Motor neuron (in vitro differentiated cells): ENCODE measurements around the gene KDM5B. TPM values are rescaled to one million over a fixed set of nuclear protein-coding genes. Genes with fewer than 3 reads are reported as not detected.
"Not testable (repeated sequence)": the region's sequence is repeated elsewhere in the genome, so short reads cannot be mapped to it uniquely, and the experiment has no call there.

Experiments
- ATAC-seq, 8 experiments: fragments of 200-7000 bp; cut with Tn5 transposase; replicated peaks in 6 of 8; 2 replicates each; pipeline ENCODE4 v1.8.0; 2021; ENCODE audit warnings: mild to moderate bottlenecking in 8 of 8, moderate library complexity in 8 of 8
- H3K27ac ChIP-seq, 2 donors: fragments of 250-450 bp; sonication (Bioruptor Pico); 2 replicates each; pipeline ENCODE4 v1.9.0; 2021; ENCODE audit warnings: antibody characterized with exemption in 2 of 2, mild to moderate bottlenecking in 2 of 2, moderate library complexity in 1 of 2
- H3K4me1 ChIP-seq, 2 donors: fragments of 250-450 bp; sonication (Bioruptor Pico); replicated peaks in 1 of 2; 2 replicates each; pipeline ENCODE4 v1.6.1; 2021; ENCODE audit warnings: antibody characterized with exemption in 2 of 2, mild to moderate bottlenecking in 2 of 2, moderate library complexity in 1 of 2
- H3K4me3 ChIP-seq, 5 donors: fragments of 250-450 bp; sonication (Bioruptor Pico); 2 replicates each; pipeline ENCODE4 v1.9.0; 2021; ENCODE audit warnings: antibody characterized with exemption in 5 of 5, mild to moderate bottlenecking in 5 of 5, moderate library complexity in 4 of 5
- WGBS, 10 experiments: fragments of 450-650 bp; shearing (Covaris generic); methylation state at CpG; one replicate each; pipeline ENCODE4 v1.0.0; 2022; 5-methylcytosine and 5-hydroxymethylcytosine counted together
- in situ Hi-C, 9 experiments: fragments of 400-800 bp; cut with MboI; loops; one replicate each; pipeline ENCODE4 v1.15.0; 2021; ENCODE audit warnings: low sequenced_read_pairs in 9 of 9, low pct_unique_long_range_greater_than_20kb in 2 of 9; ENCODE audit not compliant: unreplicated experiment in 9 of 9
- total RNA-seq, 8 experiments: library from RNA; unstranded; fragments of 300-600 nt; gene quantifications; 2 replicates each; pipeline versions ENCODE4 v1.2.3 to v1.2.4, GENCODE V29; 2022

KDM5B gene
- total RNA-seq, 8 experiments from 2014 or later, result 49.0 to 191 (median 166) TPM

DNA sequence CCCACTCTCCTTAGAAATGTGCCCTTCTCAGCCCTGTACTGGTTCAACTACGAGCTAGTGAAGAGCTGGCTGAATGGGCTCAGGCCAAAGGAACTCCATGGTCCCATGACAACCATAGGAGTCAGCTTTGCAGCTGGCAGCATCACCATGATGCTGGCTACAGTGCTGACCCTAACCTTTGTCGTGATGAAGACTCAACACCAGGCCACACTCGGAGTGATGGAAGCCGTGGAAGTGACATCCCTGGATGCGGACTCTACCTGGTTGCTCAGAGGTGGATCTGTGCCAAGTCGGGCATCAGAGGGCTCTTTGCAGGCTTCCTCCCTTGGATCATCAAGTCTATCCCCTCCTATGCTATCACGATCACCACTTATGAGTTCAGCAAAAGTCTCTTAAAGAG, 11.6 kb downstream of the KDM5B start:
- Histone ChIP-seq H3K27ac (no peak overlapping the region), H3K4me3 (no peak overlapping the region), H3K4me1 (peaks cover 0 to 11% of the 10 kb centered on the region in 2 donors)
- ATAC-seq, result peak in 5 of 8 experiments; percentile 26 to 35 (median 32)
- in situ Hi-C loops, result no loop called here
- WGBS, 10 experiments, result 78 to 100% (median 92%) methylated on average over 1 to 6 of the region's 7 CpGs; no CpG with 5 or more reads in 3 of the 10 experiments

DNA sequence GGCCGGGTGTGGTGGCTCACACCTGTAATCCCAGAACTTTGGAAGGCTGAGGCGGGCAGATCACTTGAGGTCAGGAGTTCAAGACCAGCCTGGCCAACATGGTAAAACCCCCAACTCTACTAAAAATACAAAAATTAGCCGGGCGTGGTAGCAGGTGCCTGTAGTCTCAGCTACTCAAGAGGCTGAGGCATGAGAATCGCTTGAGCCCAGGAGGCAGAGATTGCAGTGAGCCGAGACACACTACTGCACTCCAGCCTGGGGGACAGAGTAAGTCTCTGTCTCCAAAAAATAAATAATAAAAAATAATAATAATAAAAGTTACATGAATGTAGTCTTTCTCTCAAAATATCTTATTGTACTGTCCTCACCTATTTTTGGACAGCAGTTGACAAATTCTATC, 13.3 kb downstream of the KDM5B start:
- H3K4me1 ChIP-seq, H3K4me3 ChIP-seq, in situ Hi-C loops, ATAC-seq, H3K27ac ChIP-seq: not testable (repeated sequence)
- 75 to 100% (median 98%) methylated on average over 1 to 6 of the region's 6 CpGs; no CpG with 5 or more reads in 2 of the 10 experiments for WGBS, 10 experiments

DNA sequence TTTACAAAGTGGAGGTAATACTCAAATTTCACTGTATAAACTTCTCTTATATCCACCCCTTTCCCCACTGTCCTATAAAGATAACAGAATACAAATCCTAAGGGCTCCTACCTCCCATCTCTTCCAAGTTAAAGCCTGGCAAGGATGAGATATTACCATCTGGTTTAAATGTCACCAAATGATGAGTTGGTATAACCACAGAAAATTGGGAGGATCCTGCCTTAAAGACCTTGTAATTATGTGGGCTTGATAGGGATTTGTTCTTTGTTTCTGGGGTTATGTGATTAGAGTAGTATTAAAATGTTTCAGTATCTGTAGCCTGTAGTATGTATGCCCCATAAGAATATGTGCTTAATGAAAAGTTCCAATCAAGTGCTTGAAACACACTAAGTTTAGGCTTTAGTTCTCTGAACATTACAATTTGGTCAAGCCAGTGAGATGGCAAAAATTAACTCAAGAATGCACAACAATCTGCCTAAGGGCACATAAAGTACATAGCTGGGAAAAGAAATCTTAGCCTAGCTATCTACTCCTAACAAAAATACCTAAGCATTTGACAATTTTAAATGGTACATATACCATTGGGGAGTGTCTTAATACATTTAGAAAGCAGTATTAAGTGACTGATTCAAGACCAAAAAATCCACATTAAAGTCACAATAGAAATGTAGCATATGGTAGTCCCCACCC, 14.0 kb downstream of the KDM5B start:
- Histone ChIP-seq H3K27ac (no peak overlapping the region), H3K4me3 (no peak overlapping the region), H3K4me1 (peaks cover 0 to 5% of the 10 kb centered on the region in 2 donors)
- ATAC-seq, result peak in 1 of 8 experiments; percentile 18
- in situ Hi-C loops, result no loop called here

- no peak for ATAC-seq
- Histone ChIP-seq H3K4me3 (no peak overlapping the region), H3K4me1 (no peaks in the 10 kb centered on the region), H3K27ac (no peak overlapping the region)
- in situ Hi-C loops, result no loop called here
- WGBS, 10 experiments, result 73 to 100% (median 95%) methylated on average over 1 to 4 of the region's 4 CpGs
Measured at GRCh38 chr1:202791077-202791747, 17.0 kb downstream of the KDM5B start.

- Histone ChIP-seq H3K4me1 (no peaks in the 10 kb centered on the region), H3K4me3 (no peak overlapping the region), H3K27ac (no peak overlapping the region)
- no peak for ATAC-seq
- 40 to 92% (median 78%) methylated on average over 1 to 3 of the region's 3 CpGs; no CpG with 5 or more reads in 4 of the 10 experiments for WGBS, 10 experiments
- in situ Hi-C loops, result no loop called here
Measured at GRCh38 chr1:202788800-202789199, 19.4 kb downstream of the KDM5B start.

- in situ Hi-C loops, result no loop called here
- Histone ChIP-seq H3K4me3 (no peak overlapping the region), H3K27ac (no peak overlapping the region), H3K4me1 (no peaks in the 10 kb centered on the region)
- WGBS, 10 experiments, result 68 to 100% (median 87%) methylated on average over 1 to 4 of the region's 4 CpGs
- ATAC-seq, result no peak
Measured at GRCh38 chr1:202786804-202787203, 21.4 kb downstream of the KDM5B start.

DNA sequence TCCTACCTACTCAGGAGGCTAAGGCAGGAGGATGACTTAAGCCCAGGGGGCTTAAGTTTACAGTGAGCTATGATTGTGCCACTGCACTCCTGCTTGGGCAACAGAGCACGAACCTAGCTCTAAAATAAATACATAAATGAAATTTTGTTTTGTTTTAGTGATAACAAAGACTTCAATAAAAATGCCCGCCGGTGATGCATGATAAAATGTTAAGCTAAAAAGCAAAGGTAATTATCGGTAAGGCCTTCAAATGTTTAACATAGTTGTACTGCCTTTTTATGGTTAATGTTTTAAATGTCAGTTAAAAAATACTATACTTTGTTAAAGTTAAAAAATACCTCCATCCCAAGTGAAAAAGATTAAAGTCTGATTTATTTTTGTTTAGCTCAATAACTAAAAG, 27.0 kb downstream of the KDM5B start:
- H3K4me3 ChIP-seq, result no peak overlapping the region
- no peak for ATAC-seq
- H3K4me1 ChIP-seq, result peaks cover 0 to 3% of the 10 kb centered on the region in 2 donors
- WGBS, 10 experiments, result 80 to 100% (median 93%) methylated on average over 1 to 4 of the region's 4 CpGs; no CpG with 5 or more reads in 1 of the 10 experiments
- in situ Hi-C loops, result no loop called here
- H3K27ac ChIP-seq, result no peak overlapping the region

GRCh38 chr1:202770135-202770534, 38.1 kb downstream of the KDM5B start:
- H3K4me3 ChIP-seq, result no peak overlapping the region
- no peaks in the 10 kb centered on the region for H3K4me1 ChIP-seq
- ATAC-seq, result no peak
- in situ Hi-C loops, result loop anchor here in 1 of 9 experiments (25.0 kb wide), 1 partner anchor 217 kb away; no protein-coding TSS in a partner anchor
- no peak overlapping the region for H3K27ac ChIP-seq
- WGBS, 10 experiments, result 60 to 100% (median 95%) methylated on average over 1 to 2 of the region's 2 CpGs; no CpG with 5 or more reads in 1 of the 10 experiments

DNA sequence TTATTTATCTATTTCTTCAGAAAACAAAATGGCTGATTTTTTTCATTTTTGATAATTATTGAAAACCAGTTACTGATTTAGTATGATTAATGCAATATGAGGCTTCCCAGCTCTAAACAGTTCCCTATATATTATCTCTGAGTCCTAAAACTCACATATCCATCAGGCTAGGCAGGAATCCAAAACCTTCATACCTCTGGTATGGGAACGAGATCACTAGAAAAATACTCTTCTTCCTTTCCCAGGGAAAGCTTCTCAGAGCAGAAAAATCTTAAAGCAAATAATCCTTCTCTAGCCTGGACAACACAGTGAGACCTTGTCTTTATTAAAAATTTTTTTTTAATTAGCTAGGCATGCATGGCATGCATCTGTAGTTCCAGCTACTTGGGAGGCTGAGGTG, 42.5 kb downstream of the KDM5B start:
- in situ Hi-C loops, result loop anchor here in 1 of 9 experiments (25.0 kb wide), 1 partner anchor 222 kb away; no protein-coding TSS in a partner anchor
- H3K4me3 ChIP-seq, result no peak overlapping the region
- H3K27ac ChIP-seq, result no peak overlapping the region
- ATAC-seq, result no peak
- no peaks in the 10 kb centered on the region for H3K4me1 ChIP-seq
- WGBS, 10 experiments, result 40 to 100% (median 85%) methylated on average over 1 of the region's 1 CpG; no CpG with 5 or more reads in 4 of the 10 experiments

DNA sequence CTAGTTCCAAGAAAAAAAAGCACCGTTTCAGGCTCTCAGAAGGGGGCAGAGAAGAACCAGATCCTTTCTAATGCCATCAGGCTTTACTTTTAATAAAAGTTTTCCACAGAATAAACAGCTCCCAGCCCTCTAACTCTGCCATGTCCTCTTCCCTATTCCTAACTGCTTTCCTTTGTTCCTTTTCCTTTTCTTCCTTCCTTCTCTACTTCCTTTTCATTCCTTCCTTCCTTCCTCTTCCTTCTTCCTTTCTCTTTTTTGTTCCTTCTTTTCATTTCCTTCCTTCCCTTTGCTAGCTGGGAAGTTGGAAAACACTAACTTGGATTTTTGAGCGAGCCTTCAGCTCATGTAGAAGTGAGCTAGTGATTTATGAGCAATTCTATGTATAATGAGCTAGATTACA, 46.2 kb downstream of the KDM5B start:
- Histone ChIP-seq H3K27ac (no peak overlapping the region), H3K4me3 (no peak overlapping the region), H3K4me1 (no peaks in the 10 kb centered on the region)
- no peak for ATAC-seq
- in situ Hi-C loops, result loop anchor here in 1 of 9 experiments (25.0 kb wide), 1 partner anchor 225 kb away; no protein-coding TSS in a partner anchor
- WGBS, 10 experiments, result 29 to 88% (median 82%) methylated on average over 2 of the region's 2 CpGs; no CpG with 5 or more reads in 1 of the 10 experiments

DNA sequence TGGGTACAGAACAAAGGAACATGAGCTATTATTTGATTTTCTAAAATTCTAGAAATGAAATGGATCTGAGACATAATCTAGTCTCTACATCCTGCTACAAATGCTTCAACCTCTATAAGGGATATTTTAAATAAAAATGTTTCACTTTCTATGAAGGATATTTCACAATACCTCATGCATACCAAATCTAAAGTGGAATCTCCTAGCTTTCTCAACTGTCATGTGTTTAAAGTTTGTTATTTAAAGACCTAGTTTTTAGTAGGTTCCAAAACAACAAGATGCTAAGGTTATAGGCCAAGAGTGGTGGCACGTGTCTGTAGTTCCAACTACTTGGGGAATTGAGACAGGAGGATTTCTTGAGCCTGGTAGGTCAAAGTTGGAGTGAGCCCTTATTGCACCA, 47.6 kb downstream of the KDM5B start:
- no peak overlapping the region for H3K27ac ChIP-seq
- WGBS, 10 experiments, result 63 to 100% (median 89%) methylated on average over 1 of the region's 1 CpG; no CpG with 5 or more reads in 4 of the 10 experiments
- in situ Hi-C loops, result loop anchor here in 1 of 9 experiments (25.0 kb wide), 1 partner anchor 227 kb away; no protein-coding TSS in a partner anchor
- H3K4me3 ChIP-seq, result no peak overlapping the region
- no peaks in the 10 kb centered on the region for H3K4me1 ChIP-seq
- no peak for ATAC-seq

DNA sequence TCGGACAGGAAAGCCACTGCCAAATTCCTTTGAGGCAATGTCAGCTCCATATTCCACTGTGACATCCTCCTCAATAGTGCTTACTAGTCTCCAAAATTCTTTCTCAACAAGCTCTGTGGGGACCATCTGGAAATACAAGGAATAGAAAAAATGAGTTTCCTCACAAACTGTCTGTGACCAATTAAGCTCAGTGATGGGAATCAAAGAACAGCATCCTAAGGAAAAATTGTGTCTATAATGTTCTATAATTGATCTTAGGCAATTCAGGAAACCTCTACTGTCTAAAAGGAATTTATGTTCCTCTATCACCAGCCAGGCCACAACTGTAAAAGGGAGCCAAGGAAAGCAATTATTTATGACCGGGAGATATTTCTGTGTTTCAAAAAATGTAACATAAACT, 51.8 kb downstream of the KDM5B start:
- Histone ChIP-seq H3K27ac (no peak overlapping the region), H3K4me3 (no peak overlapping the region), H3K4me1 (no peaks in the 10 kb centered on the region)
- in situ Hi-C loops, result loop anchor here in 1 of 9 experiments (25.0 kb wide), 1 partner anchor 231 kb away; no protein-coding TSS in a partner anchor
- no peak for ATAC-seq
- WGBS, 10 experiments, result 29 to 100% (median 78%) methylated on average over 1 to 2 of the region's 2 CpGs; no CpG with 5 or more reads in 1 of the 10 experiments

DNA sequence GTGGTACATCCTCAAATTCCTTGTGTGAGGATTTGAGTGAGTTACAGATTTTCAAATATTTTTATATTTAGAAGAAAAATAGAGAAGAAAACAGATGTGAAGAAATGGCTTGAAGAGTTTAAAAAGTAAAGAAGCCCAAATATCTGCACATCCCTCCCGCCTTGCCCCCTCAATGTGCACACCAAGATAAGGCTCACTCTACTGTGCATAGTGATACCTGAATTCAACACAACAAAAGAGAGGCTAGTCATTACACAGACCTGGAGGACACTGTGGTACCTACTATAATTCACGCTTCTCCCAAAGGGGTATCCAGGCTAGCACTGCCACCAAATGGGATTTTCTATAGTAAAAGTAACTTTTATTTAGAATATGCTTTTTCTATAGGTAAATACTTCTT, 53.9 kb downstream of the KDM5B start:
- H3K27ac ChIP-seq, result no peak overlapping the region
- no peak overlapping the region for H3K4me3 ChIP-seq
- in situ Hi-C loops, result loop anchor here in 1 of 9 experiments (25.0 kb wide), 1 partner anchor 233 kb away; no protein-coding TSS in a partner anchor
- H3K4me1 ChIP-seq, result no peaks in the 10 kb centered on the region
- WGBS, 10 experiments, result 86 to 100% (median 100%) methylated on average over 1 to 2 of the region's 2 CpGs; no CpG with 5 or more reads in 3 of the 10 experiments
- no peak for ATAC-seq
